SK-N-SH treated with all-trans-retinoic acid at 6 μM for 48 hours (cell line): ENCODE data around the gene DNMT3L.
"Not testable (repeated sequence)": the region's sequence is repeated elsewhere in the genome, so short reads cannot be mapped to it uniquely, and the experiment has no call there.

Experiments
- ARNTL ChIP-seq: fragments of 450-650 bp; formaldehyde crosslinking; IDR thresholded peaks from 2 replicates; pipeline ENCODE4 v1.5.0; 2020; ENCODE audit warnings: low read depth, mild to moderate bottlenecking, moderate library complexity, borderline replicate concordance
- CSDC2 ChIP-seq: fragments of 250-450 bp; sonication (Bioruptor Pico); IDR thresholded peaks from 2 replicates; pipeline ENCODE4 v1.5.0; 2020; ENCODE audit warnings: mild to moderate bottlenecking, moderate library complexity
- ESRRG ChIP-seq: fragments of 250-450 bp; sonication (Bioruptor Pico); IDR thresholded peaks from 2 replicates; pipeline ENCODE4 v1.6.1; 2021; ENCODE audit warnings: mild to moderate bottlenecking
- OSR1 ChIP-seq: fragments of 250-450 bp; sonication (Bioruptor Pico); IDR thresholded peaks from 2 replicates; pipeline ENCODE4 v1.8.0; 2022; ENCODE audit warnings: moderate library complexity, mild to moderate bottlenecking, inconsistent platforms
- RARB ChIP-seq: fragments of 250-450 bp; sonication (Bioruptor Pico); IDR thresholded peaks from 2 replicates; pipeline ENCODE4 v1.8.0; 2021; ENCODE audit warnings: mild to moderate bottlenecking, moderate library complexity
- SNAI2 ChIP-seq: fragments of 250-450 bp; sonication (Bioruptor Pico); IDR thresholded peaks from 2 replicates; pipeline ENCODE4 v1.5.0; 2020; ENCODE audit warnings: mild to moderate bottlenecking, moderate library complexity
- TCF4 ChIP-seq: fragments of 250-450 bp; sonication (Bioruptor Pico); IDR thresholded peaks from 2 replicates; pipeline ENCODE4 v1.8.0; 2021; ENCODE audit warnings: mild to moderate bottlenecking, moderate library complexity, borderline replicate concordance
- TOX ChIP-seq: fragments of 250-450 bp; sonication (Bioruptor Pico); IDR thresholded peaks from 2 replicates; pipeline ENCODE4 v1.8.0; 2021; ENCODE audit warnings: mild to moderate bottlenecking, moderate library complexity, borderline replicate concordance
- ZC3H10 ChIP-seq: fragments of 250-450 bp; sonication (Bioruptor Pico); IDR thresholded peaks from 2 replicates; pipeline ENCODE4 v1.5.1; 2021; ENCODE audit warnings: mild to moderate bottlenecking, moderate library complexity
- ZFP3 ChIP-seq: fragments of 250-450 bp; sonication (Bioruptor Pico); IDR thresholded peaks from 2 replicates; pipeline ENCODE4 v1.5.0; 2020; ENCODE audit warnings: mild to moderate bottlenecking, moderate library complexity
- ZFP30 ChIP-seq: fragments of 450-650 bp; formaldehyde crosslinking; IDR thresholded peaks from 2 replicates; pipeline ENCODE4 v1.5.0; 2022; ENCODE audit warnings: mild to moderate bottlenecking, moderate library complexity
- ZNF565 ChIP-seq: fragments of 450-650 bp; formaldehyde crosslinking; conservative IDR thresholded peaks from 2 replicates; pipeline ENCODE4 v1.5.0; 2020; ENCODE audit warnings: low read depth, mild to moderate bottlenecking, moderate library complexity
- TF ChIP-seq, protein P1 (sequence below): fragments of 250-450 bp; sonication (Bioruptor Pico); IDR thresholded peaks from 2 replicates; pipeline ENCODE4 v1.5.1; 2020; ENCODE audit warnings: low read depth, mild to moderate bottlenecking, moderate library complexity
- TF ChIP-seq, protein P2 (sequence below): fragments of 250-450 bp; sonication (Bioruptor Pico); IDR thresholded peaks from 2 replicates; pipeline ENCODE4 v1.8.0; 2020; ENCODE audit warnings: mild to moderate bottlenecking, moderate library complexity, borderline replicate concordance

DNA sequence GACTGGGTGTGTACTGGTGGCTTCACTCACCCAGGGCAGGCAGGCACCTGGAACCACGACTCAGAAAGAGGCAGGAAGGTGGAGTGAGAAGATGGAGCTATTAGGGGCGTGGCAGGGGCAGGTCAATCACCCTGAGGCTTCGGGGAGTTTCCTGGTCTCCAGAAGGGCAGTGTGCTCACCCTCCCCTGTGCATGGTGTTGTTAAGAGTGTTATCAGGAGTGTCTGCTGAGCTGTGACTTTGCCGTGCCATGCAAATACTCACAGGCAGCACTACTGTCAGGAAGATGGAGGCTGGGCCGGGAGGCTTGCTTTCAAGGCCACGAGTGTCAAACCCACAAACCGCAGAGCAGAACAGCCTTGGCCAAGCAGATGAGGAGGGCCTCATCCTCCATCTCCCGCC is 43.2 kb downstream of the DNMT3L start:
- TF ChIP-seq RARB; TCF4; OSR1 (CRISPR knock-in tag); ZC3H10 (CRISPR knock-in tag); ZFP30 (CRISPR knock-in tag); ESRRG (CRISPR knock-in tag); CSDC2 (CRISPR knock-in tag); ARNTL (CRISPR knock-in tag); ZFP3 (CRISPR knock-in tag); ZNF565 (CRISPR knock-in tag); TOX (CRISPR knock-in tag); SNAI2: not testable (repeated sequence)
- TF ChIP-seq, protein P1, sequence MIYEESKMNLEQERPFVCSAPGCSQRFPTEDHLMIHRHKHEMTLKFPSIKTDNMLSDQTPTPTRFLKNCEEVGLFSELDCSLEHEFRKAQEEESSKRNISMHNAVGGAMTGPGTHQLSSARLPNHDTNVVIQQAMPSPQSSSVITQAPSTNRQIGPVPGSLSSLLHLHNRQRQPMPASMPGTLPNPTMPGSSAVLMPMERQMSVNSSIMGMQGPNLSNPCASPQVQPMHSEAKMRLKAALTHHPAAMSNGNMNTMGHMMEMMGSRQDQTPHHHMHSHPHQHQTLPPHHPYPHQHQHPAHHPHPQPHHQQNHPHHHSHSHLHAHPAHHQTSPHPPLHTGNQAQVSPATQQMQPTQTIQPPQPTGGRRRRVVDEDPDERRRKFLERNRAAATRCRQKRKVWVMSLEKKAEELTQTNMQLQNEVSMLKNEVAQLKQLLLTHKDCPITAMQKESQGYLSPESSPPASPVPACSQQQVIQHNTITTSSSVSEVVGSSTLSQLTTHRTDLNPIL (CRISPR knock-in tag), result not testable (repeated sequence)
- TF ChIP-seq, protein P2, sequence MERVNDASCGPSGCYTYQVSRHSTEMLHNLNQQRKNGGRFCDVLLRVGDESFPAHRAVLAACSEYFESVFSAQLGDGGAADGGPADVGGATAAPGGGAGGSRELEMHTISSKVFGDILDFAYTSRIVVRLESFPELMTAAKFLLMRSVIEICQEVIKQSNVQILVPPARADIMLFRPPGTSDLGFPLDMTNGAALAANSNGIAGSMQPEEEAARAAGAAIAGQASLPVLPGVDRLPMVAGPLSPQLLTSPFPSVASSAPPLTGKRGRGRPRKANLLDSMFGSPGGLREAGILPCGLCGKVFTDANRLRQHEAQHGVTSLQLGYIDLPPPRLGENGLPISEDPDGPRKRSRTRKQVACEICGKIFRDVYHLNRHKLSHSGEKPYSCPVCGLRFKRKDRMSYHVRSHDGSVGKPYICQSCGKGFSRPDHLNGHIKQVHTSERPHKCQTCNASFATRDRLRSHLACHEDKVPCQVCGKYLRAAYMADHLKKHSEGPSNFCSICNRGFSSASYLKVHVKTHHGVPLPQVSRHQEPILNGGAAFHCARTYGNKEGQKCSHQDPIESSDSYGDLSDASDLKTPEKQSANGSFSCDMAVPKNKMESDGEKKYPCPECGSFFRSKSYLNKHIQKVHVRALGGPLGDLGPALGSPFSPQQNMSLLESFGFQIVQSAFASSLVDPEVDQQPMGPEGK (CRISPR knock-in tag), result not testable (repeated sequence)
